Measurements from ENCODE around the gene NOM1. TPM values are rescaled to one million over a fixed set of nuclear protein-coding genes. Genes with fewer than 3 reads are reported as not detected.

Gene NOM1
- total RNA-seq, 1 experiment from 2014 or later = 17.3 TPM

Other genes with a start within 250 kb of the NOM1 start
- gene LMBR1, start 56.5 kb upstream of the NOM1 start, total RNA-seq (2014; rRNA removed; shearing (Covaris generic)) = 9.2 and 16.8 TPM in 2 replicates
- gene MNX1, start 61.0 kb downstream of the NOM1 start, total RNA-seq (2014; rRNA removed; shearing (Covaris generic)) = not detected in 2 replicates
- 85.8 and 134 TPM in 2 replicates for gene UBE3C, start 189.2 kb downstream of the NOM1 start, total RNA-seq (2014; rRNA removed; shearing (Covaris generic))